ENCODE data around the gene KCNV2.

KCNV2 gene

DNA sequence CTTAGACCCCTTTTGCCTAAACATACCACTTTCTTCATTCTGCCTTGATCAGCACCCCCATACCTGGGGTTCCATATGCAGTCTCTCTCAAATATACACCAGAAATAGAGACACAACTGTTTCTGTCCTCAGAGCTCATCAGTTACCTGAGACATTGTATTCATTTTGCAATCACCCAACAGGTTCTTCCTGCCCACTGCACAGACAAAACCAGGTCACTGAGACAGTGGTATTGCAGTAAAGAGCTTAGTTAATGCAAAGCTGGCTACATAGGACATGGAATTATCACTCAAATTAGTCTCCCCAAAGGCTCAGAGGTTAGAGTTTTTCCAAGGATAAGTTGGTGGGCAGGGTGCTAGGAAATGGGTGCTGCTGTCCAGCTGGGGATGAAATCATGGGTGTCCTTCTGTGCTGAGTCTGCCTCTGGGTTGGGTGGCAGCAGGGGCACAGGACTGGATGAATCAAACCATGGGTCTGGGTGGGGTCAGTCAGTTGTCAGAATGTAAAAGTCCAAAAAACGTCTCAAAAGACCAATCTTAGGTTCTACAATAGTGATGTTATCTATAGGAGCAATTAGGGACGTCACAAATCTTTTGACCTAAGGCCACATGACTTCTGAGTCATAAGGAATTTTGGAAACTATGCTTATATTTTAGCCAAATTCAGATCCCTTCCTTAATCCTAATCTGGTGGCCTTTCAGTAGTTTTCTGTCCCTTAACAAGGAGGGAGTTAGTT is 41.0 kb downstream of the KCNV2 start:
- peaks cover 2% of the 10 kb centered on the region for H3K4me1 Mint-ChIP-seq
- H3K4me3 Mint-ChIP-seq: no peak overlapping the region
- H3K9me3 Mint-ChIP-seq: peaks cover 2% of the 10 kb centered on the region
- no peak for ATAC-seq (ENCODE audit: low read depth)
- no peaks in the 10 kb centered on the region for H3K27me3 Mint-ChIP-seq
- H3K27ac Mint-ChIP-seq: no peak overlapping the region
- peaks cover 32% of the 10 kb centered on the region for H3K36me3 Mint-ChIP-seq
- no peak for DNase-seq (ENCODE audit: low spot score in 2 of 2)

GRCh38 chr9:2758898-2759510 is 41.7 kb downstream of the KCNV2 start:
- peaks cover 2% of the 10 kb centered on the region for H3K4me1 Mint-ChIP-seq
- no peak for ATAC-seq (ENCODE audit: low read depth)
- H3K4me3 Mint-ChIP-seq: no peak overlapping the region
- H3K9me3 Mint-ChIP-seq: peaks cover 2% of the 10 kb centered on the region
- H3K27ac Mint-ChIP-seq: no peak overlapping the region
- no peak for DNase-seq (ENCODE audit: low spot score in 2 of 2)
- H3K36me3 Mint-ChIP-seq: peaks cover 28% of the 10 kb centered on the region
- no peaks in the 10 kb centered on the region for H3K27me3 Mint-ChIP-seq

- Mint-ChIP-seq H3K9me3 (no peaks in the 10 kb centered on the region), H3K27ac (no peak overlapping the region), H3K4me3 (no peak overlapping the region), H3K27me3 (no peaks in the 10 kb centered on the region), H3K36me3 (peaks cover 23% of the 10 kb centered on the region), H3K4me1 (peaks cover 2% of the 10 kb centered on the region)
- ATAC-seq (ENCODE audit: low read depth) (no peak), DNase-seq (ENCODE audit: low spot score in 2 of 2) (no peak)
Observed at GRCh38 chr9:2761424-2761823, 44.1 kb downstream of the KCNV2 start.

GRCh38 chr9:2764353-2764752 is 47.0 kb downstream of the KCNV2 start:
- no peaks in the 10 kb centered on the region for H3K27me3 Mint-ChIP-seq
- no peak overlapping the region for H3K4me3 Mint-ChIP-seq
- H3K36me3 Mint-ChIP-seq: peaks cover 20% of the 10 kb centered on the region
- H3K4me1 Mint-ChIP-seq: peaks cover 2% of the 10 kb centered on the region
- H3K27ac Mint-ChIP-seq: no peak overlapping the region
- DNase-seq (ENCODE audit: low spot score in 2 of 2): no peak
- no peaks in the 10 kb centered on the region for H3K9me3 Mint-ChIP-seq
- ATAC-seq (ENCODE audit: low read depth): no peak

DNA sequence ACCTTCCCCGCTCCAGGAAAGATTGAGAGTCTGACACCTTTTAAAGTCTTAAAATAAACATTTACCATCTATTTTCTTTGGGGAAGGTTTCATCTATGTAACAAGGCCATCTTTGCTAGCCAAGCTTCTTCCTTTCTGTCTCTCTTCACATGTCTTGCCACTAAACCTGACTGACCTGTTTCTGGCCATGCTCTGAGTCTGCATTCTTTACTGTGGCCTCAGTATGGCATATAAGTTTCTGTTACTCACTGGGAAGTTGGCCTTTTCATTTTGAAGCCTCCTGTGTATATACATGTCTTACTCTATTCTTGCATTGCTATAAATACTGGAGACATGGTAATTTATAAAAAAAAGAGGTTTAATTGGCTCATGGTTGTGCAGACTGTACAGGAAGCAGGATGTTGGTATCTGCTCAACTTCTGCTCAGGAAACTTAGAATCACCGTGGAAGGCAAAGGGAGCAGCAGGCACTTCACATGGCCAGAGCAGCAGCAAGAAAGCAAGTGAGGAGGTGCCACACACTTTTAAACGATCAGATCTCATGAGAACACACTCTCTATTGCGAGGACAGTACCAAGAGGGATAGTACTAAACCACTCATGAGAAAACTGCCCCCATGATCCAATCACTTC is 48.1 kb downstream of the KCNV2 start:
- H3K27ac Mint-ChIP-seq: no peak overlapping the region
- no peak overlapping the region for H3K4me3 Mint-ChIP-seq
- peaks cover 2% of the 10 kb centered on the region for H3K4me1 Mint-ChIP-seq
- no peaks in the 10 kb centered on the region for H3K9me3 Mint-ChIP-seq
- H3K27me3 Mint-ChIP-seq: no peaks in the 10 kb centered on the region
- DNase-seq (ENCODE audit: low spot score in 2 of 2): no peak
- no peak for ATAC-seq (ENCODE audit: low read depth)
- peaks cover 24% of the 10 kb centered on the region for H3K36me3 Mint-ChIP-seq

GRCh38 chr9:2767800-2768677 is 50.7 kb downstream of the KCNV2 start:
- ATAC-seq (ENCODE audit: low read depth) (no peak), DNase-seq (ENCODE audit: low spot score in 2 of 2) (no peak)
- H3K4me3 Mint-ChIP-seq: no peak overlapping the region
- H3K27ac Mint-ChIP-seq: no peak overlapping the region
- no peaks in the 10 kb centered on the region for H3K9me3 Mint-ChIP-seq
- H3K36me3 Mint-ChIP-seq: peaks cover 34% of the 10 kb centered on the region
- H3K4me1 Mint-ChIP-seq: no peaks in the 10 kb centered on the region
- no peaks in the 10 kb centered on the region for H3K27me3 Mint-ChIP-seq

DNA sequence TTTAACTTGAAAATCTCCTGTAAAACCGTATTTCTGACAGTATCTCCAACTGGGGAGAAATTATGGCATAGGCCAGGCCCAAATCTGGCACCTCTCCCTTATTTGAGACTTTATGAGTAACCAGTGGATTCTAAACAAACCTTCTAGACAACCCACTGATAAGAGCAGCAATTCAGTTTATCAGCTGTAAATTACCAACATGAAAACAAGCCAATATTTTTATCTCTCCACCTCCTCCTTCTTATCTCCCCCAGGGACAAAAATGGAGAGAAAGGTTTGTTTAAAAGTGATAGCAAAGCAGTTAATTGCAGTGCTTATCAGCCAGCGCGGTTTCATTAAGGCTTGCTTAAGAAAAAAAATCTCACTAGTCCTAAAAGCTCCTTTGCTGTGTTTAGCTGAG is 53.8 kb downstream of the KCNV2 start:
- ATAC-seq (ENCODE audit: low read depth) (no peak), DNase-seq (ENCODE audit: low spot score in 2 of 2) (no peak)
- Mint-ChIP-seq H3K36me3 (peaks cover 57% of the 10 kb centered on the region), H3K27ac (no peak overlapping the region), H3K9me3 (peaks cover 13% of the 10 kb centered on the region), H3K27me3 (no peaks in the 10 kb centered on the region), H3K4me1 (no peaks in the 10 kb centered on the region), H3K4me3 (no peak overlapping the region)

GRCh38 chr9:2771661-2772060 is 54.4 kb downstream of the KCNV2 start:
- Mint-ChIP-seq H3K27ac (no peak overlapping the region), H3K27me3 (no peaks in the 10 kb centered on the region), H3K9me3 (peaks cover 14% of the 10 kb centered on the region), H3K4me1 (no peaks in the 10 kb centered on the region), H3K4me3 (no peak overlapping the region), H3K36me3 (peaks cover 62% of the 10 kb centered on the region)
- DNase-seq (ENCODE audit: low spot score in 2 of 2) (no peak), ATAC-seq (ENCODE audit: low read depth) (no peak)

DNA sequence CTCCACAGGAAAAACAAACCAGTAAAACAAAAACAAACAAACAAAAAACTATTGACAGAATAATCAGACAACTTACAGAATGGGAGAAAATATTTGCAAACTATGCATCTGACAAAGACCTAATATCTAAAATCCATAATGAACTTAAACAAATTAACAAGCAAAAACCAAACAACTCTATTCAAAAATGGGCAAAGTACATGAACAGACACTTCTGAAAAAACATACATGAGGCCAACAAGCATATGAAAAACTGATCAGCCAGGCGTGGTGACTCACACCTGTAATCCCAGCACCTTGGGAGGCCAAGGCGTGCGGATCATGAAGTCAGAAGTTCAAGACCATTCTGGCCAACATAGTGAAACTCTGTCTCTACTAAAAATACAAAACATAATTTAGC is 60.1 kb downstream of the KCNV2 start:
- peaks cover 72% of the 10 kb centered on the region for H3K36me3 Mint-ChIP-seq
- H3K4me1 Mint-ChIP-seq: no peaks in the 10 kb centered on the region
- H3K27me3 Mint-ChIP-seq: no peaks in the 10 kb centered on the region
- ATAC-seq (ENCODE audit: low read depth) (no peak), DNase-seq (ENCODE audit: low spot score in 2 of 2) (no peak)
- H3K27ac Mint-ChIP-seq: no peak overlapping the region
- no peak overlapping the region for H3K4me3 Mint-ChIP-seq
- peaks cover 22% of the 10 kb centered on the region for H3K9me3 Mint-ChIP-seq

- ATAC-seq (ENCODE audit: low read depth) (no peak), DNase-seq (ENCODE audit: low spot score in 2 of 2) (no peak)
- Mint-ChIP-seq H3K27me3 (no peaks in the 10 kb centered on the region), H3K27ac (no peak overlapping the region), H3K9me3 (peaks cover 16% of the 10 kb centered on the region), H3K36me3 (peaks cover 72% of the 10 kb centered on the region), H3K4me3 (no peak overlapping the region), H3K4me1 (no peaks in the 10 kb centered on the region)
Observed at GRCh38 chr9:2778816-2779215, 61.5 kb downstream of the KCNV2 start.
